Measurements from ENCODE around the gene CHCHD3.

CHCHD3 gene

GRCh38 chr7:132859199-132859598 is 222.7 kb downstream of the CHCHD3 start:
- TF ChIP-seq ZNF274 (IDR thresholded peaks at IDR 0.05; ENCODE audit: low read depth, low read length), result no peak
- no peak overlapping the region for H3K4me3 ChIP-seq (ENCODE audit: low read length)

GRCh38 chr7:132858760-132859159 is 223.1 kb downstream of the CHCHD3 start:
- no peak for TF ChIP-seq ZNF274 (IDR thresholded peaks at IDR 0.05; ENCODE audit: low read depth, low read length)
- no peak overlapping the region for H3K4me3 ChIP-seq (ENCODE audit: low read length)

GRCh38 chr7:132858251-132858650 is 223.6 kb downstream of the CHCHD3 start:
- no peak overlapping the region for H3K4me3 ChIP-seq (ENCODE audit: low read length)
- no peak for TF ChIP-seq ZNF274 (IDR thresholded peaks at IDR 0.05; ENCODE audit: low read depth, low read length)

GRCh38 chr7:132857703-132858102 is 224.2 kb downstream of the CHCHD3 start:
- no peak overlapping the region for H3K4me3 ChIP-seq (ENCODE audit: low read length)
- TF ChIP-seq ZNF274 (IDR thresholded peaks at IDR 0.05; ENCODE audit: low read depth, low read length), result no peak

- no peak overlapping the region for H3K4me3 ChIP-seq (ENCODE audit: low read length)
- TF ChIP-seq ZNF274 (IDR thresholded peaks at IDR 0.05; ENCODE audit: low read depth, low read length), result no peak
Observed at GRCh38 chr7:132857031-132857430, 224.9 kb downstream of the CHCHD3 start.

GRCh38 chr7:132856416-132856815 is 225.5 kb downstream of the CHCHD3 start:
- TF ChIP-seq ZNF274 (IDR thresholded peaks at IDR 0.05; ENCODE audit: low read depth, low read length), result no peak
- H3K4me3 ChIP-seq (ENCODE audit: low read length), result no peak overlapping the region

GRCh38 chr7:132855901-132856300 is 226.0 kb downstream of the CHCHD3 start:
- no peak for TF ChIP-seq ZNF274 (IDR thresholded peaks at IDR 0.05; ENCODE audit: low read depth, low read length)
- H3K4me3 ChIP-seq (ENCODE audit: low read length), result no peak overlapping the region

GRCh38 chr7:132854238-132854637 is 227.7 kb downstream of the CHCHD3 start:
- no peak overlapping the region for H3K4me3 ChIP-seq (ENCODE audit: low read length)
- no peak for TF ChIP-seq ZNF274 (IDR thresholded peaks at IDR 0.05; ENCODE audit: low read depth, low read length)

GRCh38 chr7:132847376-132847775 is 234.5 kb downstream of the CHCHD3 start:
- no peak overlapping the region for H3K4me3 ChIP-seq (ENCODE audit: low read length)
- TF ChIP-seq ZNF274 (IDR thresholded peaks at IDR 0.05; ENCODE audit: low read depth, low read length), result no peak

- H3K4me3 ChIP-seq (ENCODE audit: low read length), result no peak overlapping the region
- no peak for TF ChIP-seq ZNF274 (IDR thresholded peaks at IDR 0.05; ENCODE audit: low read depth, low read length)
Observed at GRCh38 chr7:132846086-132846485, 235.8 kb downstream of the CHCHD3 start.

GRCh38 chr7:132842478-132842877 is 239.4 kb downstream of the CHCHD3 start:
- no peak for TF ChIP-seq ZNF274 (IDR thresholded peaks at IDR 0.05; ENCODE audit: low read depth, low read length)

GRCh38 chr7:132840199-132840598 is 241.7 kb downstream of the CHCHD3 start:
- H3K4me3 ChIP-seq (ENCODE audit: low read length), result no peak overlapping the region
- no peak for TF ChIP-seq ZNF274 (IDR thresholded peaks at IDR 0.05; ENCODE audit: low read depth, low read length)

More at GRCh38 chr7:132842478-132842877, 239.4 kb downstream of the CHCHD3 start:
- H3K4me3 ChIP-seq (ENCODE audit: low read length), result no peak overlapping the region

GRCh38 chr7:132838313-132838712 is 243.6 kb downstream of the CHCHD3 start:
- no peak overlapping the region for H3K4me3 ChIP-seq (ENCODE audit: low read length)
- no peak for TF ChIP-seq ZNF274 (IDR thresholded peaks at IDR 0.05; ENCODE audit: low read depth, low read length)

GRCh38 chr7:132837529-132837928 is 244.4 kb downstream of the CHCHD3 start:
- TF ChIP-seq ZNF274 (IDR thresholded peaks at IDR 0.05; ENCODE audit: low read depth, low read length), result no peak
- H3K4me3 ChIP-seq (ENCODE audit: low read length), result no peak overlapping the region

- no peak overlapping the region for H3K4me3 ChIP-seq (ENCODE audit: low read length)
- TF ChIP-seq ZNF274 (IDR thresholded peaks at IDR 0.05; ENCODE audit: low read depth, low read length), result no peak
Observed at GRCh38 chr7:132836746-132837145, 245.1 kb downstream of the CHCHD3 start.

- TF ChIP-seq ZNF274 (IDR thresholded peaks at IDR 0.05; ENCODE audit: low read depth, low read length), result no peak
- H3K4me3 ChIP-seq (ENCODE audit: low read length), result no peak overlapping the region
Observed at GRCh38 chr7:132830941-132831340, 250.9 kb downstream of the CHCHD3 start.

Measured in GM08714 (cell line).